K562 treated with DMSO at 1 percent for 4 hours (cell line): ENCODE data around the gene RTP2. TPM values are rescaled to one million over a fixed set of nuclear protein-coding genes. Genes with fewer than 3 reads are reported as not detected.

Source experiments
- total RNA-seq: library from RNA; unstranded; fragments of 300-600 nt; gene quantifications from 2 replicates; pipeline ENCODE4 v1.2.3, GENCODE V29; 2022; ENCODE audit not compliant: insufficient read depth

The RTP2 gene
- not detected in 2 replicates for total RNA-seq

DNA sequence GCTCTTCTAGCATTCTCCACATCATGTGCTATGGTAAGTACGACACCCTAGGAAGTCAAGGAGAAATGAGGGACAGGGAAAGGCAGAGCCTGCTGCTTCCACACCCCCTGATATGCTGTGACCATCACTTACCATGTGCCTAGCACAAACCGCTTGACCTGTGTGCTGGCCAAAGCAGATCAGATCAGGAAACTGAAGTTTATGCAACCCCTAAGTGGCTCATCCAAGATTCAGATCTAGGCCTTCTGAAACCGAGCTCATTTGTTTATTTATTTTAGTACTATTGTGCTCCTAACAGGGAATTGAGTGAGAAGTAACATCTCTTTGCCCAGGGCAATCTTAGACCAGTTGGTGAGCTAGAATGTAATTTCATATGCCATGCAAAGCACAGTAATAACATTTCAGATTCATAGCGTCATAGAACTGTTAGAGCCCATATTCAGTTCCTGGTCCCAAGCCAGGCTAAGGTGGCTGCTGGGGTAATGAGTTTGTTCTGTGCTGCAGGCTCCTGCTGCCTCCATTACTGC, at the start of gene RTP2:
TSS of gene RTP2 (minus strand) at position 51 of the 527 bp plus-strand sequence. CDS start 429 bp downstream, outside the sequence.

DNA sequence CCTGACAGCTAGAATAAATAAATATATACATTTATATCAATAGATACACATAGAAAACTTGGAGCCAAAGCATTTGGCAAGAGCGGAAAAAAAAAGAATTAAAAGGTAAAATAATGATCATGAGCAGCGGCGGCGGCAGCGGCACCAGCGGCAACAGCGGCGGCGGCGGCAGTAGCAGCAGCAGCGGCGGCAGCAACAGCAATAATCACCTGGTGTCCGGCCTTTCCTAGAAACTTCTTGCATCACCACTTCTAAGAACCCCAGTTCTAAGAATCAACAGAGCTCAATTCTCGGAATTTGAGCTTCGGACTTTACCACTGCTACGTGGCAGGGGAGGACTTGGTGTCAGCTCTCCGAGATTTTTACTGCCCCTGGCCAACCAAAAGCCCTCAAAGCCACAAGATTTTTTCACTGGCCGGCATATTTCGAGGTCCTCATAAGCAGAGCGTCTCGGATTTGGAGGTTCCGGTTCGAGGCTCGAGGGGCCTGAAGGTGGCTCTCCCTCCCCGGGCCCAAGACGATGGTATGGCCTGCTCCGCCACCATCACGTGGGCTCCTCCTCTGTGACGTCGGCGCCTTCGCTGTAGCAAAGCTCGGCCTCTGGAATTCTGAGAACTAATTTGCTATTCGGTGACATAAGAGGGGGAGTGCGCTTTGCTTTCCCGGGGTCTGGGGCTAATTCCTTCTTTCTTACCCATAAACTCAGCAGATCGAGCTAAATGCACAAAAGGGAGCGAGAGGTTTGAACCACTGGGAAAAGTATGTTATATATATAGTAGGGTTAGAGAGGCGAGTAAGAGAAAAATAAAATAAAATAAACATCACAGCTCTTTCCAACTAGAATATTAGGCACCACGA, 43.1 kb upstream of the RTP2 start, which contains the start of gene BCL6:
TSS of gene BCL6 (minus strand) at position 268 of the 858 bp plus-strand sequence. CDS start 11,775 bp downstream, outside the sequence.

GRCh38 chr3:187669675-187670504, 32.5 kb downstream of the RTP2 start, which contains the start of gene SST:
Gene SST, minus strand, starts transcription at chr3:187670394. Its CDS starts 103 bp downstream, at chr3:187670291.

Other genes starting within 250 kb of the RTP2 start
- gene SST, start 32.2 kb downstream of the RTP2 start, total RNA-seq, result not detected in 2 replicates
- 9.3 and 17.3 TPM in 2 replicates for gene BCL6, start 42.9 kb upstream of the RTP2 start, total RNA-seq